Thymus (tissue), 11 donors: Measurements from ENCODE around the gene HEPACAM2. TPM values are rescaled to one million over a fixed set of nuclear protein-coding genes. Genes with fewer than 3 reads are reported as not detected.

ENCODE experiments used
- DNase-seq, 9 donors: peaks; one replicate each; pipeline ENCODE4 v3.0.0-alpha.2; 2013; ENCODE audit warnings: low spot score in 9 of 9, low read depth in 6 of 9, missing footprints in 1 of 9
- H3K27ac ChIP-seq, 2 donors: one replicate each; pipeline ENCODE4 v1.5.1; 2013; ENCODE audit warnings: control low read depth in 1 of 2, low read depth in 1 of 2, low read length in 1 of 2, mild to moderate bottlenecking in 1 of 2, moderate library complexity in 1 of 2
- H3K27me3 ChIP-seq, 2 donors: one replicate each; pipeline ENCODE4 v1.5.1; 2013; ENCODE audit warnings: low read length in 1 of 2; ENCODE audit not compliant: control insufficient read depth in 2 of 2, insufficient read depth in 1 of 2
- H3K36me3 ChIP-seq, 2 donors: one replicate each; pipeline ENCODE4 v1.5.1; 2013; ENCODE audit warnings: low read length in 1 of 2, mild to moderate bottlenecking in 1 of 2, moderate library complexity in 1 of 2; ENCODE audit not compliant: control insufficient read depth in 2 of 2, insufficient read depth in 2 of 2
- H3K4me1 ChIP-seq, 2 donors: one replicate each; pipeline ENCODE4 v1.5.1; 2013; ENCODE audit warnings: low read length in 2 of 2; ENCODE audit not compliant: control insufficient read depth in 2 of 2, insufficient read depth in 2 of 2
- H3K4me3 ChIP-seq, 2 donors: one replicate each; pipeline ENCODE4 v1.5.1; 2013; ENCODE audit warnings: low read length in 2 of 2, control low read depth in 1 of 2, mild to moderate bottlenecking in 1 of 2
- H3K9me3 ChIP-seq, 2 donors: one replicate each; pipeline ENCODE4 v1.5.1; 2013; ENCODE audit warnings: low read length in 1 of 2, mild to moderate bottlenecking in 1 of 2; ENCODE audit not compliant: control insufficient read depth in 2 of 2, insufficient read depth in 1 of 2
- WGBS: extraction: QIAGEN DNeasy Blood & Tissue Kit; methylation state at CpG from one replicate; pipeline ENCODE4 v1.1.7; 2013; 5-methylcytosine and 5-hydroxymethylcytosine counted together
- polyA plus RNA-seq: library from polyadenylated mRNA; stranded (reverse); fragments of 200-250 nt; gene quantifications from one replicate; pipeline ENCODE4 v1.2.3, GENCODE V29; 2013
- total RNA-seq: library from RNA; stranded (reverse); fragments of 120-200 nt; gene quantifications from one replicate; pipeline ENCODE4 v1.2.4, GENCODE V29; 2013
- donor health status: healthy.

HEPACAM2 gene
- total and polyA plus RNA-seq, 2 donors = 0.24 to 0.66 TPM

- peaks cover 3 to 9% of the 10 kb centered on the region in 2 donors for H3K9me3 ChIP-seq
- 91% methylated on average over 1 of the region's 1 CpG for WGBS
- no peak for DNase-seq
Observed at GRCh38 chr7:93160410-93160809, 65.9 kb downstream of the HEPACAM2 start.

DNA sequence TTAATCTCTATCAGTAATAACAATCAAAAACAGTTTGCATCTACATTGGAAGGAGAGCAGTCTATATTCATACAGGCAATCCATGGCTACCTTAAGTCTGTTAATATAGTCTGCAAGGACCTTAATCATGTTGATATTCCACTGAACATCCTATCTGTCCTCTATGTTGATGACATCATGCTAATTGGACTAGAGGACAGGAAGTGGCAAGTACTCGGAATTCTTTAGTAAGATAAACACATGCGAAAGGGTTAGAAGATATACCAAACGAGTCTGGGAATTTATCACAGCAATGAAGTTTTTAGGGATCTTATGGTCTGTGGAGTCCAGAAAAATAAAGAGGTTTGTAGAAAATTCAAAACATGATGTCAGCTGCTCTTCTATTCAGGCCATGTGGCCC, 66.8 kb downstream of the HEPACAM2 start:
- no peak for DNase-seq
- Histone ChIP-seq H3K4me3 (no peak overlapping the region), H3K27me3 (no peaks in the 10 kb centered on the region), H3K9me3 (peaks cover 3 to 9% of the 10 kb centered on the region in 2 donors), H3K36me3 (no peaks in the 10 kb centered on the region), H3K4me1 (no peaks in the 10 kb centered on the region), H3K27ac (no peak overlapping the region)
- 96% methylated on average over 3 of the region's 3 CpGs for WGBS

More at GRCh38 chr7:93160410-93160809, 65.9 kb downstream of the HEPACAM2 start:
- no peak overlapping the region for H3K27ac ChIP-seq
- no peaks in the 10 kb centered on the region for H3K4me1 ChIP-seq
- no peaks in the 10 kb centered on the region for H3K27me3 ChIP-seq
- H3K36me3 ChIP-seq = no peaks in the 10 kb centered on the region
- no peak overlapping the region for H3K4me3 ChIP-seq

GRCh38 chr7:93156884-93157283, 69.4 kb downstream of the HEPACAM2 start:
- no peak for DNase-seq
- Histone ChIP-seq H3K9me3 (peaks cover 3 to 6% of the 10 kb centered on the region in 2 donors), H3K4me3 (no peak overlapping the region), H3K27me3 (no peaks in the 10 kb centered on the region), H3K4me1 (no peaks in the 10 kb centered on the region), H3K36me3 (no peaks in the 10 kb centered on the region), H3K27ac (no peak overlapping the region)
- 96% methylated on average over 1 of the region's 1 CpG for WGBS

DNA sequence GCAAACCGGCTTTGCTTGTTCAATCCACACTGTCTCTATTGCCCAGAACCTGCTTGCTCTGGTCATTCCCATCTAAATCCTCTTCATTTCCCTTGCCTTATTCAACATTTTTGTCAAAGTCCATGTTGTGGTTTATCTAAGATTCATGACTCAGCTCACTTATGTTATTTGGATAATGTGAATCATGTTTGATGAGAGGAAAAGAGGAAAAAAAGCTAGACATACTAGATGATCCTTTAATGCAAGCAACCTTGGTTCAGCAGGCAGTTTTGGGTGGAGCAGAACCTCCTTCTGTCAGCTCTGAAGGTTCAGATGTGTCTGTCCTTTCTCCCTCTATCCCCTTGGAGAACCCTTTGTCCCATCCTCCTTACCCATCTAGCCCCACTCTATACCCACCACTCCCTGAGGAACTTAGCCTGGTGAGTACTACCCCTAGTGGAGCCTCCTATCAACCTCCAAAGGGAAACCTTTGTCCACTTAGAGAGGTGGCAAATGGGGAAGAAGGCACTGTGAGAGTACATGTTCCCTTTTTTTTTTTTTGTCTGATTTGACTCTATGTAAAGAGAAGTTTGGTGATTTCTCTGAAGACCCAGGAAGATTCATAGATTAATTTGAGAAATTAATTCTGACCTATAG, 76.0 kb downstream of the HEPACAM2 start:
- WGBS = 98% methylated on average over 1 of the region's 1 CpG
- no peak for DNase-seq
- Histone ChIP-seq H3K4me3 (no peak overlapping the region), H3K27ac (no peak overlapping the region), H3K9me3 (no peaks in the 10 kb centered on the region), H3K36me3 (no peaks in the 10 kb centered on the region), H3K4me1 (peaks cover 0 to 13% of the 10 kb centered on the region in 2 donors), H3K27me3 (no peaks in the 10 kb centered on the region)

DNA sequence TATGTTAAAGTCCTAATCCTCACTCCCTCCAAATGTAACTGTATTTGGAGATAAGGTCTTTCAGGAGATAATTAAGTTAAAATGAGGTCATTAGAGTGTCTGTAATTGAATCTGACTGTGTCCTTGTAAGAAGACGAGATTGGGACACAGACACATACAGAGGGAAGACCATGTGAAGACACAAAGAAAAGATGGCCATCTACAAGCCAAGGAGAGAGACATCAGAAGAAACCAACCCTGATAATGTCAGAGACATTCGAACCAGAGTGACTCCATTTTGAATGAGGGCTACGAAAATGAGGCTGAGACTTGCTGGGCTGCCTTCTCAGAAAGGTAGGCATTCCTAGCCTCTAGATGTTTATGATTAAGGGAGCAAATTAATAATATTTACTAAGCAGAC, 77.5 kb downstream of the HEPACAM2 start:
- peak overlapping the region in 1 of 2 donors; percentile 22 for H3K27ac ChIP-seq
- no peaks in the 10 kb centered on the region for H3K9me3 ChIP-seq
- DNase-seq = peak in 1 of 9 donors; percentile 9
- H3K36me3 ChIP-seq = peaks cover 4 to 5% of the 10 kb centered on the region in 2 donors
- peaks cover 0 to 13% of the 10 kb centered on the region in 2 donors for H3K4me1 ChIP-seq
- no peak overlapping the region for H3K4me3 ChIP-seq
- WGBS = 96% methylated on average over 3 of the region's 3 CpGs
- H3K27me3 ChIP-seq = no peaks in the 10 kb centered on the region

GRCh38 chr7:93148144-93148543, 78.1 kb downstream of the HEPACAM2 start, which contains the start of gene SAMD9L:
SAMD9L (minus strand) TSS chr7:93148385; CDS start chr7:93135971, 12,414 bp downstream.
- Histone ChIP-seq H3K4me3 (peak within 1 kb of the TSS; percentile 50 to 64), H3K9me3 (no peaks in the 10 kb centered on the region), H3K36me3 (peaks cover 7 to 9% of the 10 kb centered on the region in 2 donors), H3K27me3 (no peaks in the 10 kb centered on the region), H3K27ac (peak within 1 kb of the TSS; percentile 31 to 71), H3K4me1 (peaks cover 0 to 13% of the 10 kb centered on the region in 2 donors)
- 12% methylated on average over 2 of the region's 2 CpGs for WGBS
- peak in 7 of 9 donors; percentile 17 to 69 (median 34) for DNase-seq

GRCh38 chr7:93147363-93147762, 78.9 kb downstream of the HEPACAM2 start:
- 1% methylated on average over 3 of the region's 3 CpGs for WGBS
- H3K4me3 ChIP-seq = peak overlapping the region; percentile 50 to 64
- H3K27me3 ChIP-seq = no peaks in the 10 kb centered on the region
- peaks cover 0 to 13% of the 10 kb centered on the region in 2 donors for H3K4me1 ChIP-seq
- H3K36me3 ChIP-seq = peaks cover 9 to 13% of the 10 kb centered on the region in 2 donors
- H3K27ac ChIP-seq = peak overlapping the region; percentile 15 to 71
- peak in 7 of 9 donors; percentile 23 to 72 (median 45) for DNase-seq
- H3K9me3 ChIP-seq = no peaks in the 10 kb centered on the region

GRCh38 chr7:93146472-93147141, 79.7 kb downstream of the HEPACAM2 start:
- no peaks in the 10 kb centered on the region for H3K27me3 ChIP-seq
- peak overlapping the region; percentile 71 to 76 for H3K27ac ChIP-seq
- DNase-seq = peak in 5 of 9 donors; percentile 4 to 51 (median 18)
- WGBS = 34% methylated on average over 5 of the region's 5 CpGs
- H3K36me3 ChIP-seq = peaks cover 11 to 15% of the 10 kb centered on the region in 2 donors
- H3K9me3 ChIP-seq = no peaks in the 10 kb centered on the region
- peaks cover 0 to 13% of the 10 kb centered on the region in 2 donors for H3K4me1 ChIP-seq
- H3K4me3 ChIP-seq = peak overlapping the region; percentile 50 to 64

- Histone ChIP-seq H3K27ac (no peak overlapping the region), H3K27me3 (no peaks in the 10 kb centered on the region), H3K4me1 (peaks cover 0 to 13% of the 10 kb centered on the region in 2 donors), H3K4me3 (no peak overlapping the region), H3K9me3 (no peaks in the 10 kb centered on the region), H3K36me3 (peaks cover 12 to 20% of the 10 kb centered on the region in 2 donors)
- DNase-seq = no peak
- WGBS = 18% methylated on average over 1 of the region's 1 CpG
Observed at GRCh38 chr7:93146036-93146435, 80.2 kb downstream of the HEPACAM2 start.
